GM18870 (cell line): ENCODE measurements around the gene MEAF6.
"Not testable (repeated sequence)": the region's sequence is repeated elsewhere in the genome, so short reads cannot be mapped to it uniquely, and the experiment has no call there.

Experiments
- ATAC-seq: cut with Tn5 transposase; IDR thresholded peaks from one replicate; pipeline ENCODE4 v1.9.1; 2021; ENCODE audit warnings: moderate library complexity; ENCODE audit not compliant: unreplicated experiment

The MEAF6 gene

DNA sequence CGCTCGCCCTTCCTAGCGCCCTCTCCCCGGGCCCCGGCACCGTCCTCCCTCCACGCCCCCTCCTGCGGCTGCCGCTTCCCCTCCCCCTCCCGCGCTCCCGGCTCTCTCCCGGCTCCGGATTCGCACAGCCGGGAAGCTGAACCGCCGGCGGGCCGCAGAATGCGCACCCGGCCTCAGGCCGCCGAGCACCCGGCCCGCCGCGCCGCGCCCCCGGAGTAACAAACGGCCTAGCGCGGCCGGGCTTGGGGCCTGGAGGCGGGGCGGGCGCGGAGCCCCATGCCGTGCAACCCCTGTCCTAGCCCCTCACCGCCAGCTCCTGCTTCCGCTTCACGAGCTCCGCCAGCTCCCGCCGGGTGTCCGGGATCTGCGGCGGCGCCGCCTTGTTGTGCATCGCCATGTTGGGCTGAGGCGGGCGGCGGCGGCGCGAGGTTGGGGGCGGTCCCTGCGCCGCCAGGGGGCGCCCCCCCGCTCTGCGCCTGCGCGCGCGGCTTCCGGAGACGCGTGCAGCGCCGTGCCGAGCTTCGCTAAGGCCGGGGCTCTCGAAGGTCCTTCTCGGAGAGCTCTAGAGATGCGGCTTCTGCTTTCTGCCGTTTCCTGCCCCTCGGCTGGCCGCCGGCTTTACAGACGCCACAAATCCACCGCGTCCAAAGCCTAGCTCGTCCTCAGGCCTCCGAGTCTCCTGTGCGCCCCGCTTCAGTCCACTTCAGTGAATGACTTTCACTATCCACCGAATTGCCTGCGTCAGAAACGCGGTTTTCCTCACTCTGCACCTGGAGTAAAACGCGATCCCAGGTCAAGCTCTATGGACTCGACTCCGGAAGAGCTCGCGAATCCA lies at the start of gene MEAF6:
Gene MEAF6 (minus strand): TSS at position 417 of the 835 bp plus-strand sequence. CDS start 20 bp downstream, at position 397.
- peak; percentile 63 for ATAC-seq

DNA sequence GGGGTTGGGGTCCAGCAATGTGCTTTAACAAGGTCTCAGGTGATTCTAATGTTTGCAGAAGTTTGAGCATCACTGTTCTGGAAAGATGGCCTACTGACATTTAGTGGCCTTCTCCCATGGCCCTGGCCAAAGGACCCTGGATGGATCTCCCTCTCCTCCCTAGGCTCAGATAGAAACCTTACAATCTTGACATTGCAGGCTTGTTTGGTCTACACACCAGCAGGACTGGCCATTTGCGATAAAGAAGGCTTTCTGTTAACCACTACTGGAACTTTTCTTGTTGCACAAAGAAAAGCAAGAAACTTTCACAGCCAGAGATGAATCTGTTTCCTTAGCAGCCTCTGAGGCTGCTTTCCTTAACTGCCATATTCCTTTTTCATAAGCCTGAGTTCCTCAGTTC lies 48.4 kb upstream of the MEAF6 start:
- no peak for ATAC-seq

- ATAC-seq: no peak
These were observed 46.9 kb upstream of the MEAF6 start for GRCh38 chr1:37561133-37562132.

- ATAC-seq: no peak
These were observed 46.0 kb upstream of the MEAF6 start for GRCh38 chr1:37560401-37561132.

GRCh38 chr1:37559957-37560379 lies 45.4 kb upstream of the MEAF6 start:
- not testable (repeated sequence) for ATAC-seq

DNA sequence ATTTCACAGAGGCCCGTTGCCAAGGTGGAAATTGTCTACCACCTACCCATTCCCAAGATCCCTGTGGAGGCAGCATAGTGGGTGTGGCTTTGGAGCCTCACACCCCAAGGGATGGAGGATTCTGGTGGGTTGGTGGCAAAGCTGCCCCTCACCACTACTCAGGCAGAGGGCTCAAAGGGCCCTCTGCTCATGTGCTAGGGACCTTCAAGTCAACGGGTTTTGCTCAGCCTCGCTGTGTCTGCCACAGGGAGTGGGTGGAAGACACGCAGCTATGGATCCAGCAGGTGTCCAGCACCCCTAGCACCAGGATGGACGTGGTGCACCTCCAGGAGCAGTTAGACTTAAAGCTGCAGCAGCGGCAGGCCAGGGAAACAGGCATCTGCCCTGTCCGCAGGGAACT lies 44.5 kb upstream of the MEAF6 start:
- no peak for ATAC-seq

DNA sequence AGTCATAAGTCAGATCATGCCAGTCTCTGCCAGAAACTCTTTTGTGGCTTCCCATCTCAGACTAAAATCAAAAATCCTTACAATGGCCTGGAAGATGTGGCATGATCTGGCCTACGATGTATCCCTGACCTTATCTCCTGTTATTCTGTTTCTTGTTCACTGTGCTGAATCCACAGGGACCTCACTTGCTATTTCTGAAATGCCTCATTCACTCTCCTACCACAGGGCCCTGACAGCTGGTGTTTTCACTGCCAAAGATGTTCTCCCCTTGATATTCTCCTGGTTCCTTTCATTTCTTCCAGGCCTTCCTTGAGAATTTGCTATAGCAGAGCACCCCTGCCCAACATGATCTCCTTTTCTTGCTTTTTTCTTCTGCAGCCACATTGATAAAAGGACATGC lies 43.8 kb upstream of the MEAF6 start:
- ATAC-seq: no peak

GRCh38 chr1:37557402-37557801 lies 42.8 kb upstream of the MEAF6 start:
- ATAC-seq: no peak

GRCh38 chr1:37556712-37557196 lies 42.2 kb upstream of the MEAF6 start, which contains the start of gene DNALI1:
DNALI1 (plus strand) TSS chr1:37556940; CDS start chr1:37556995, 55 bp downstream.
- no peak for ATAC-seq

GRCh38 chr1:37553927-37554808 lies 39.6 kb upstream of the MEAF6 start, which contains the start of gene SNIP1:
SNIP1 (minus strand) TSS chr1:37554293; CDS start chr1:37554229, 64 bp downstream.
- peak; percentile 79 for ATAC-seq

DNA sequence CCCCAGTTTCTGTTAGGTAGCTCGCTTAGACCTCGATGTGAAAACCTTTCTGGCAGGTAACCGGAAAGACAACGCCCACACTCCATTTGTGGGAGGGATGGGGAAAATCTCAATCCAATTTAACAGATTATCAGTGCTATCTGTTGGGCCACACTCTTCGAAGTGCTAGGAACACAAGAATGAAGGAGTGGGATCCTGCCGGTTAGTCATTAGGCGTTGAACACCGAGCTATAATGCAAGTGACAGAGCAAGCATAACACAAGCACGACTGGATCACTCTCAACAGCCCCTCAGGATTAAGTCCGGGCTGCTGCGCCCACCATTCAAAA lies 39.0 kb upstream of the MEAF6 start:
- no peak for ATAC-seq

- ATAC-seq: no peak
These were observed 34.8 kb upstream of the MEAF6 start for GRCh38 chr1:37549341-37549740.

DNA sequence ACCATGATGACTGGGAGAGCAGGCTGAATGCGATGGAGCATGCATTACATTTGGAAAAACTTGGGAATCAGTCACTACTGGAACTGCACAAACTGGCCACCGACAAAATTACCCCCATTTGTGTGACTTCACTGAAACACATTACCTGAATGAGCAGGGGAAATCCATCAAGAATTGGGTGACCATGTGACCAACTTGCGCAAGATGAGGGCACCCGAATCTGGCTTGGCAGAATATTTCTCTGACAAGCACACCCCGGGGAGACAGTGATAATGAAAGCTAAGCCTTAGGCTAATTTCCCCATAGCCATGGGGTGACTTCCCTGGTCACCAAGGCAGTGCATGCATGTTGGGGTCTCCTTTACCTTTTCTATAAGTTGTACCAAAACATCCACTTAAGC lies 30.5 kb upstream of the MEAF6 start:
- ATAC-seq: no peak

DNA sequence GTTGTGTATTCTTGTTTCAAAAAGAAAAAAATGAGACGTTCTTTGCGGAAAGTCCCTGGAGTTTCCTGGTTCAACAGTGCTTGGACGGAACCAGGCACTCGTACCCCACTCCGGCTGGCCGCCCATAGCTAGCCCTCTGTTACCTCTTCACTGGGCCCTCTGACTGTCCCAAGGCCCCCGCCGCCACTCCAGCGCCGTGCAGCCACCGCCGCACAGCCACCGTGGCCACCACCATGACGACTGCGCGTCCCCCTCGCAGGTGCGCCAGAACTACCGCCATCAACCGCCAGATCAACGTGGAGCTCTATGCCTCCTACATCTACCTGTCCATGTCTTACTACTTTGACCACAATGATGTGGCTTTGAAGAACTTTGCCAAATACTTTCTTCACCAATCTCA lies 30.0 kb upstream of the MEAF6 start:
- no peak for ATAC-seq

DNA sequence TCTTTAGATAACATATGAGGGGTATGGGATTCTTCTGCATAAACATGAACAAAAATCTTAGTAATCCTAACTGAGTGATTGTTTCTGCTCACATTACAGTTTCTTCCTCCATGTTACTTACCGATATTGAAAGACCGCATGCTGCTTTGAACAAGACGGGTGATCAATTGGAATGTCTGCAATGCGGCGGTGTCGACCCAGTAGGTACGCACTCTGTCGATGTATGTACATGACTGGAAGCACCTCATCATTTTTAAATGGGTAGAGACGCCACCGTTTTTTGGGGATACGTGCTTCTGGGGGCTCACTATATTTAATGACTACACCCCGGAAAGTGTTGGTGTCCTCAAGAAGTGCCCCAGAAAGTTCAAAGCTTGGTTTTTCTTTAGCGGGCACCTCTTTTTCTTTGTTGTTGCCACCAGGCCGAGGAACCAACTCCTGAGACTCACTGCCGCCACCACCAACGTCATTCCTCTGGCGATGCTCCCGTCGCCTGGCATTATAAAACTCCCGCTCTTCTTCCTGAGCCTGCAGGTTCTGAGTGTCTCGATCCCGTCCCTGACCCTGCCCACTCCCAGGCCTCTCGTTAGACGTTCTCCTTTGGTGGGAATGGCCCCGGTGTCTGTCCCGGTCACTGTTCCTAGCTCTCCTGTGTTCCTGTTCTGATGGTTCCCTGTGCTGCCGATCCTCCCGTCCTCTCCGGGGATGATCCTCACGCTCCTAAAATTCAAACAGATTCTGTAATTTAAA lies 25.6 kb upstream of the MEAF6 start:
- no peak for ATAC-seq

DNA sequence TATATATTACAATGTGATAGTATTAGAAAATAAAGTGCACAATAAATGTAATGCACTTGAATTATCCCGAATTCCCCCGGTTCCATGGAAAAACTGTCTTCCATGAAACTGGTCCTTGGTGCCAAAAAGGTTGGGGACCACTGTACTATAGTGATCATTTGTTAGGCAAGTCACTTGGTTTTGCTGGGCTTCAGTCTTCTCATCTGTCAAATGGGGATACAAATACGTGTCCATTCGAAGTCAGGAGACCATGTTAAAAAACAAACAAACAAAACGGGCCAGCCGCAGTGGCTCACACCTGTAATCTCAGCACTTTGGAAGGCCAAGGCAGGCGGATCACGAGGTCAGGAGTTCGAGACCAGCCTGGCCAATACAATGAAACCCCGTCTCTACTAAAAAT lies 24.6 kb upstream of the MEAF6 start:
- ATAC-seq: not testable (repeated sequence)

- no peak for ATAC-seq
These were observed 22.8 kb upstream of the MEAF6 start for GRCh38 chr1:37537378-37537777.

DNA sequence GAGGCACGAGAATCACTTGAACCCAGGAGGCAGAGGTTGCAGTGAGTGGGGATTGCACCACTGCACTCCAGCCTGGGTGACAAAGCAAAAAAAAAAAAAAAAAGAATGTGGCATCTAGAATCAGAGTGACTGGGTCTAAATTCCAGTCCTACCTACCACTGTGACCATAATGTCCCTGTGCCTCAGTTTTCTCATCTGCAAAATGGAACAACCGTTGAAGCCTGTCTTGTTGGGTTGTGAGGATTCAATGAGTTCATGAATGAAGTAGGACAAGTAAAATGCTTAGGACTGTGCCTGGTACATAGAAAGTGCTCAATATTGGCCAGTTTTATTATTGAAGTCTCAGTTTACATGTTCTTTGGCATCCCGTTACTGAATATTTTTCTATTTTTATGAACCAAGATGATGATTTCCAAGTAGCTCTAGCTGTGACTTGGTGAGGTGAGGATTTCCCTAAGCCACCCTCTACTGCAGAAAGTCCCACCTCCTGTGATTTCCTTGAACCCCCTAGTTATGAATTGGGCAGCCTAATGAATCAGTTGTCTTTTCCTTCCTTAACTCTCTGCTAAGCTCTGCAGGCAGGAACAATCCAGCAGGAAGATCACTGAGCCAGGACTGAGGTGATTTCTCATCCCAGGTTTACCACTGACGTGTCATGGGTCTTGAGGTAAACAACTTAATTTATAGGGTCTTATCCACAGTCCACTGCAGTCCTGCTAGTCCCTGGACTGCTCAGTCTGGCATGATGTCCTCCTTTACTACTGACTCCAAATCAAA lies 18.9 kb upstream of the MEAF6 start:
- ATAC-seq: no peak
